HG03432 (cell line): ENCODE measurements around the gene CYP3A5.

Experiments
- ATAC-seq: cut with Tn5 transposase; IDR thresholded peaks from one replicate; pipeline ENCODE4 v1.9.1; 2021; ENCODE audit warnings: mild to moderate bottlenecking, moderate library complexity; ENCODE audit not compliant: unreplicated experiment

CYP3A5 gene

DNA sequence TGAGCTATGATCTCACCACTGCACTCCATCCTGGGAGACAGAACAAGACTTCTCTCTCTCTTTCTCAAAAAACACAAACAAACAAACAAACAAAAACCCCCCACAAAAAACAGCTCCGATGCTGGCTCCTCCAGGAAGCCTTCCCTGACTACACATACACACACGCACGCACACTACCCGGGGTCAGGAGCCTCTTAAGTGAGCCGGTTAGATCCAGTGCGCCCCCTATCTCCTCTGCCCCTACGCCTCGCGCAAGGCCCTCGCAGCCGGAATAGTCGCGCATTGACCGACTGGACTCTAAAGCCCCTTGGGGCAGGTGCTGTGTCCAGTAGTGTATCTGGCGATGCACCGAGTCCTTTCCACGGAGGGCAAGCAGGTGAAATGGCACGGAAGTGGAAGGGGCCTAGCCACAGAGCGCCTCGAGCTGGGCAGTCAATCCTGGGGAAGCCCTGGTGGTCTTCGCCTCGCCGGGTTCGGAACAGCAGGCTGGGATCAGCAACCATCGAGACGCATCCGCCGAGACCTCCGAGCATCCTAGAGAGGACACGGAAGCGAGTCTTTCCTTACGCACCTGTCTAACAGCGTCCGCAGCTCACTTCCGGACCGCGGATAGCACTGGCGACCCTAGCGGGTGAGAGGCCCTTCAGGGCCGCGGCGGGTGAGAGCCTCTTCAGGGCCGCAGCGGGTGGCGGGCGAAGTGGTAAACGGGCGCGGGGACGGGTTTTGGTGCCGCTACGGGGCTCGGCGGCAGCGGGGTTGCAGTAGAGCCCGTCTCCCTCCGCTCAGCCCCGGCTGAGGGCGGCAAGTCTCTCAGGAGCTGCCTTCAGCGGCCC, 63.2 kb downstream of the CYP3A5 start, which contains the start of gene ZSCAN25:
ZSCAN25 (plus strand) TSS at position 588 of the 833 bp plus-strand sequence. CDS start 2,661 bp downstream, outside the sequence.
- ATAC-seq, result peak; percentile 95

GRCh38 chr7:99615989-99616358, 63.8 kb downstream of the CYP3A5 start:
- ATAC-seq, result no peak

GRCh38 chr7:99614495-99614894, 65.3 kb downstream of the CYP3A5 start:
- no peak for ATAC-seq

DNA sequence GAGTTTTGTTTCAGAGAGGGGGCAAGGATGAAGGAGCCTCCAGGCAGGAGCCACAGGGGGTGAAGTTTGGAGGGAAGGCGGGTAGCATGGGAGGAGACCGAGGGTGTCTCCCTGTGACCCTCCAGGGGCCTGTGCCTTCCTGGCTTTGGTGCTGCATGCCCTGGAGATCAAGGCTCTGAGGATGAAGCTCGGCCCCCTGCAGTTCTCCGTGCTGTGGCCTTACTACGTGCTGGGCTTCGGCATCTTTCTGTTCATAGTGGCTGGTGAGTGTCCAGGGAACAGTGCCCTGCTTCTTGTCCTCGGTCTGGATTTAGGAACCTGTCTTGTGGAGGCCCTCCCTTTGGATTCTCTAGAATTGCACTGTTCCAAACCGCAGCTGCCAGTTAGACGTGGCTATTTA, 72.2 kb downstream of the CYP3A5 start:
- ATAC-seq, result no peak

DNA sequence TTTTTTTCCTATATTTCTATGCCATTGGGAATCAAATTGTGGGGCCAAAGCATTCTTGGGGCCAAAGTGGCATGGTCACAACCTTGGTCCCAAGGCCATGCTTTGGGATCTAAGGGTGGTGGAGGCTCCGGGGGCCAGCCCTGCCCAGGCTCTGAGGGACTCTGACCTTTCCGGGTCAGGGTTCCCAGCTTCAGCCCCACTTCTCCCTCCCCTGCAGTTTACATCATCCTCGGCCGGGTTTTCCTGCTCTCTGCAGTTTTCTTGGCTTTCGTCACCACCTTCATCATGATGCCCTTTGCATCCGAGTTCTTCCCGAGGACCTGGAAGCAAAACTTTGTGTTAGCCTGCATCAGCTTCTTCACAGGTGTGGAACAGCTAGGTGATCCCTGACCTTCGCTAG, 73.3 kb downstream of the CYP3A5 start:
- no peak for ATAC-seq

DNA sequence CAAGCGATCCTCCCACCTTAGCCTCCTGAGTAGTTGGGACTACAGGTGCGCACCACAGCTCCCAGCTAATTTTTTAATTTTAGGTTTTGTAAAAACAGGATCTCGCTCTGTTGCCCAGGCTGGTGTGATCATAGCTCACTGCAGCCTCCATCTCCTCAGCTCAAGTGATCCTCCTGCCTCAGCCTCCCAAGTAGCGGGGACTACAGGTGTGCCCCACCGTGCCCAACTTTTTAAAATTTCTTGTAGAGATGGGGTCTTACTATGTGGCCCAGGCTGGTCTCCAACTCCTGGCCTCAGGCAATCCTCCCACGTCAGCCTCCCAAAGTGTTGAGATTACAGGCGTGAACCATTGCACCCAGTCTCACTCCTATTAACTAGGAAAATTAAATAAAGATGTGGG, 74.3 kb downstream of the CYP3A5 start:
- no peak for ATAC-seq

DNA sequence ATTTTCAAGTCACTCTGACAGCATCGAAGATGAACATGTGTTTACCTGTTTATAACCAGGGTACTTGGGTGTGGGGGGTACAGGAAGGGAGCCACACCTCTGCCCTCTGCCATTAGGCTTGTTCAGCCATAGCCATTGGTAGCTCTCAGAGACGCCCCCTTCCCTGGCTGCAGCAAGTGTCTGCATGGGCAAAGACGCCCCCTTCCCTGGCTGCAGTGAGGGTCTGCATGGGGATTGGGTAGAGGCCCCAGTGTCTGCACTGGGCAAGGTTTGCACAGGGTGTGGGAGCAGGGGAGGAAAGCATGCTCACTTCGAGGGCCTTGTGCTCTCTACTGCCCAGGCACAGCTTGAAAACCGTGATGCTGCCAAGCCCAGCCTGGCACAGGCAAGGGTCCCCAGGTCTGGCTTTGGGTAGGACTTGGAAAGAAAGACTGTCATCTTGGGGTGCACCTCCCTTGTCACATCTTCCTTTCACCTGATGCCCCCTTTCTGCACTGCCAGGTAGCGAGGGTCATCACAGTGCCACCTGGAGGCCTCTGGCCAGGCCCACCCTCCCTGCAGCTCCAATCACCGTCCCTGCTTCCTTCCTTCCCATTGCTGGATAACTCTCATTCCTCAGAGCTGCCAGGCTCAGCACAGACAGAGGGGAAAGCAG, 78.0 kb downstream of the CYP3A5 start:
- no peak for ATAC-seq

GRCh38 chr7:99599836-99600235, 80.0 kb downstream of the CYP3A5 start:
- ATAC-seq, result no peak
